GM23248 (cell line): ENCODE measurements around the gene TFIP11. TPM values are rescaled to one million over a fixed set of nuclear protein-coding genes. Genes with fewer than 3 reads are reported as not detected.

Experiments
- DNase-seq: peaks from one replicate; pipeline ENCODE4 v3.0.0-alpha.2; 2015
- H2AFZ ChIP-seq: fragments of 200-600 bp; sonication (generic); 2 replicates; pipeline ENCODE4 v1.6.1; 2016; ENCODE audit warnings: antibody characterized with exemption
- H3F3A ChIP-seq: fragments of 200-600 bp; sonication (generic); 2 replicates; pipeline ENCODE4 v1.6.1; 2016; ENCODE audit warnings: mild to moderate bottlenecking, antibody characterized with exemption, mixed run types; ENCODE audit not compliant: insufficient read depth
- H3K27ac ChIP-seq: fragments of 200-600 bp; sonication (generic); 2 replicates; pipeline ENCODE4 v1.5.1; 2016; ENCODE audit warnings: mild to moderate bottlenecking
- H3K27me3 ChIP-seq: fragments of 200-600 bp; sonication (generic); replicated peaks from 2 replicates; pipeline ENCODE4 v1.6.1; 2016; ENCODE audit warnings: mild to moderate bottlenecking; ENCODE audit not compliant: insufficient read depth
- H3K36me3 ChIP-seq: fragments of 200-600 bp; sonication (generic); 2 replicates; pipeline ENCODE4 v1.6.1; 2016; ENCODE audit warnings: low read depth, mild to moderate bottlenecking
- H3K4me1 ChIP-seq: fragments of 200-600 bp; sonication (generic); 2 replicates; pipeline ENCODE4 v1.6.1; 2016; ENCODE audit warnings: mild to moderate bottlenecking; ENCODE audit not compliant: insufficient read depth
- H3K4me2 ChIP-seq: fragments of 200-600 bp; sonication (generic); one replicate; pipeline ENCODE4 v1.6.1; 2016; ENCODE audit warnings: mild to moderate bottlenecking; ENCODE audit not compliant: unreplicated experiment
- H3K4me3 ChIP-seq: fragments of 200-600 bp; sonication (generic); 2 replicates; pipeline ENCODE4 v1.5.1; 2016; ENCODE audit warnings: mild to moderate bottlenecking
- H3K79me2 ChIP-seq: fragments of 200-600 bp; sonication (generic); 2 replicates; pipeline ENCODE4 v1.6.1; 2016; ENCODE audit warnings: mild to moderate bottlenecking; ENCODE audit not compliant: insufficient read depth
- H3K9ac ChIP-seq: fragments of 200-600 bp; sonication (generic); 2 replicates; pipeline ENCODE4 v1.6.1; 2016; ENCODE audit warnings: mild to moderate bottlenecking
- H3K9me2 ChIP-seq: fragments of 200-600 bp; sonication (generic); 2 replicates; pipeline ENCODE4 v1.6.1; 2016; ENCODE audit warnings: mixed run types, mild to moderate bottlenecking, moderate library complexity; ENCODE audit not compliant: insufficient read depth
- H3K9me3 ChIP-seq: fragments of 200-600 bp; sonication (generic); one replicate; pipeline ENCODE4 v1.6.1; 2017; ENCODE audit warnings: low read depth
- H4K20me1 ChIP-seq: fragments of 200-600 bp; sonication (generic); 2 replicates; pipeline ENCODE4 v1.6.0; 2016; ENCODE audit not compliant: insufficient read depth
- EZH2 ChIP-seq: fragments of 200-600 bp; sonication (generic); IDR thresholded peaks from 2 replicates; pipeline ENCODE4 v1.6.1; 2018; ENCODE audit warnings: antibody characterized with exemption, mild to moderate bottlenecking; ENCODE audit not compliant: insufficient read depth, poor library complexity, severe bottlenecking
- EZH2phosphoT487 ChIP-seq: fragments of 200-600 bp; sonication (generic); IDR thresholded peaks from 2 replicates; pipeline ENCODE4 v1.6.1; 2018; ENCODE audit warnings: antibody characterized with exemption, moderate library complexity, mild to moderate bottlenecking, low read depth; ENCODE audit not compliant: insufficient read depth
- WGBS, 2 experiments: methylation state at CpG; one replicate each; pipeline ENCODE4 v1.1.6; 2015 to 2017; ENCODE audit warnings: low lambda C conversion rate in 2 of 2, low coverage in 1 of 2; ENCODE audit errors: missing lambda C conversion rate in 2 of 2; 5-methylcytosine and 5-hydroxymethylcytosine counted together
- in situ Hi-C: fragments of 300-500 bp; cut with MboI; formaldehyde crosslinking; loops from 2 replicates; pipeline ENCODE4 v1.15.0; 2020
- polyA plus RNA-seq: library from polyadenylated mRNA; unstranded; fragments of >200 nt; fragmentation: Nextera tagmentation; extraction: Ambion mirVana; gene quantifications from 2 replicates; pipeline ENCODE4 v1.2.1, GENCODE V29; 2016
- total RNA-seq: library from RNA; depleted of rRNA; stranded (reverse); fragments of >200 nt; shearing (Covaris generic); gene quantifications from 2 replicates; pipeline ENCODE4 v1.2.3, GENCODE V29; 2014

The TFIP11 gene
- total and polyA plus RNA-seq, 2 experiments from 2014 or later: 23.1 to 41.9 TPM

DNA sequence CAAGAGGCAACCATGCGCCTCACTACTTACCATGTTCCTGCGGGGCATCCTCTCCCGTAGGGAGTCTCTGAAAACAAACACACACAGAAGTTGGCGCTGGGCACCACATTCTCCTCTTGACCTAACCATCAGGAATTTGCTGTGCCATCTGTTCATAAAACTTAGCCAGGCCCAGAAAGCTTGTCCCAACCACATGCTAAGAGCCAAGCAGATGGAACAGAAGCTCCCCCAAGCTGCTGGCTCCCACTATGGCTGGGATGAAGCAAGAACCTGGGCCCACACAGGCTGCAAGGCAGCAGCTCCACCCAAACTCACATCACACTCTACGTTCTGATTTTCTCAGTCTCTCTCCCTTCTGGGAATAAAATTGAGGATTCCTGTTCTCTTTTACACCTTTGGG is 46.1 kb downstream of the TFIP11 start:
- H3K9me3 ChIP-seq: no peaks in the 10 kb centered on the region
- H3F3A ChIP-seq: peaks cover 11% of the 10 kb centered on the region
- H3K9ac ChIP-seq: no peak overlapping the region
- no peak overlapping the region for H2AFZ ChIP-seq
- no peak overlapping the region for H3K4me3 ChIP-seq
- peaks cover 9% of the 10 kb centered on the region for H3K4me1 ChIP-seq
- WGBS, 2 experiments: 71 to 81% methylated on average over 5 of the region's 5 CpGs
- no peak overlapping the region for H3K4me2 ChIP-seq
- no peak overlapping the region for H3K27ac ChIP-seq
- in situ Hi-C loops: no loop called here
- no peaks in the 10 kb centered on the region for H3K9me2 ChIP-seq
- no peaks in the 10 kb centered on the region for H3K27me3 ChIP-seq
- H4K20me1 ChIP-seq: no peaks in the 10 kb centered on the region
- TF ChIP-seq EZH2phosphoT487 (no peak), EZH2 (no peak)
- DNase-seq: peak; percentile 29
- H3K79me2 ChIP-seq: no peaks in the 10 kb centered on the region
- peaks cover 17% of the 10 kb centered on the region for H3K36me3 ChIP-seq

GRCh38 chr22:26464312-26464711 is 48.0 kb downstream of the TFIP11 start:
- H3K9ac ChIP-seq: no peak overlapping the region
- no peaks in the 10 kb centered on the region for H3K4me1 ChIP-seq
- in situ Hi-C loops: no loop called here
- H3K79me2 ChIP-seq: peaks cover 14% of the 10 kb centered on the region; the same call in 1 of the 2 replicates
- TF ChIP-seq EZH2 (no peak), EZH2phosphoT487 (no peak)
- H3K27me3 ChIP-seq: no peaks in the 10 kb centered on the region
- H3F3A ChIP-seq: no peaks in the 10 kb centered on the region
- peak; percentile 34 for DNase-seq
- no peak overlapping the region for H3K4me3 ChIP-seq
- peaks cover 24% of the 10 kb centered on the region for H3K36me3 ChIP-seq
- H2AFZ ChIP-seq: no peak overlapping the region
- no peaks in the 10 kb centered on the region for H4K20me1 ChIP-seq
- H3K9me2 ChIP-seq: no peaks in the 10 kb centered on the region
- H3K4me2 ChIP-seq: no peak overlapping the region
- no peak overlapping the region for H3K27ac ChIP-seq
- 55 to 69% methylated on average over 5 to 7 of the region's 7 CpGs for WGBS, 2 experiments
- H3K9me3 ChIP-seq: no peaks in the 10 kb centered on the region

DNA sequence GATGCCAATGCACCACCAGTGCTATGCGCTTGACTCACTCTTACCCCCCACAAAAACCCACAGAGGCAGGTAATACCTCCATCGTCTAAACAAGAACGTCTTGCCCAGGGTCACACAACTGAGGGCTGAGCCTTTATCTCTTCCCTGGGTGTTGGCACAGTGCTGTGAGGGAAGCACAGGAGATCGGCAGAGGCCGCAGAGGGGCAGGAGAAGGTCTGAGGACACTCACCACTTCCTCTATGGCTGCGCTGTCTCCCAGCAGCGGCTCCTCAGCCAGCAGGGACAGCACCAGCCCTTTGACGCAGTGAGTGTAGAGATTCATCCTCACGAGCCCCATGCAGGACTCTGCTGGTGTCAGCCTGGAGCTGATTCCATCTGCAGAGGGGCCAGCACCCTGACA is 48.6 kb downstream of the TFIP11 start:
- no peaks in the 10 kb centered on the region for H4K20me1 ChIP-seq
- H2AFZ ChIP-seq: no peak overlapping the region
- no peaks in the 10 kb centered on the region for H3F3A ChIP-seq
- H3K27ac ChIP-seq: no peak overlapping the region
- DNase-seq: no peak
- H3K9ac ChIP-seq: no peak overlapping the region
- 86 to 87% methylated on average over 9 of the region's 9 CpGs for WGBS, 2 experiments
- no peak overlapping the region for H3K4me3 ChIP-seq
- no peak overlapping the region for H3K4me2 ChIP-seq
- in situ Hi-C loops: no loop called here
- H3K79me2 ChIP-seq: peaks cover 14% of the 10 kb centered on the region; the same call in 1 of the 2 replicates
- H3K9me3 ChIP-seq: no peaks in the 10 kb centered on the region
- no peak for TF ChIP-seq EZH2phosphoT487
- no peak for TF ChIP-seq EZH2
- H3K9me2 ChIP-seq: no peaks in the 10 kb centered on the region
- no peaks in the 10 kb centered on the region for H3K27me3 ChIP-seq
- peaks cover 28% of the 10 kb centered on the region for H3K36me3 ChIP-seq
- no peaks in the 10 kb centered on the region for H3K4me1 ChIP-seq

DNA sequence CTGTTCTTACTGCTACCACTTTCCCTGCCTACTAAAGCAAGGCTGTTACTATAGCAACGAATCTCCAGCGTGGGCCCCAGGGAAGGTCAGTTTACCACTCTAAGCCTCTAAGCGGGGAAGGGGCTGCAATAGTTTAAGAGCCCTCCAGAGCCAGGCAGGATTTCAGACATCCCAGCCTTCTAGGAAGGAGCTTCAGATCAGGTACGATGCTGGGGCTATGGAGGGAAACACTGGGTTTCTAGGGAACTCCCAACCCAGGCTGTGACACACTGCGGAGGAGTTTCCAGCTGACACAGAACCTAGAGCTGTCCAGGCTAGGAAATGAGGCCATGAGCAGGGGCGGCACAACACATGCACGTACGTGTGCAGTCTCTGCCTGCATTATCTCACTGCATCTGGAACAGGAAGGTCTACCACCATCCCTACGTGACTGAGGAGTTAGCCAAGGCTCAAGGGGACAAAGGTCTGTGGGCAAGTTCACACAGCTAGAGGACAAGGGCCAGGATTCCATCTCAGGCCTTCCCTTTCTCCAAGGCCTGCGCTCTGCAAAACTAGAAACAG is 49.1 kb downstream of the TFIP11 start:
- Histone ChIP-seq H3K9me3 (no peaks in the 10 kb centered on the region), H3K9ac (no peak overlapping the region), H3K27ac (no peak overlapping the region), H4K20me1 (no peaks in the 10 kb centered on the region), H3K79me2 (peaks cover 14% of the 10 kb centered on the region; the same call in 1 of the 2 replicates), H3K9me2 (no peaks in the 10 kb centered on the region), H3K4me3 (no peak overlapping the region), H3K4me1 (no peaks in the 10 kb centered on the region), H3K36me3 (peaks cover 26% of the 10 kb centered on the region), H3K4me2 (no peak overlapping the region), H3K27me3 (no peaks in the 10 kb centered on the region), H3F3A (no peaks in the 10 kb centered on the region), H2AFZ (no peak overlapping the region)
- no peak for DNase-seq
- TF ChIP-seq EZH2phosphoT487 (no peak), EZH2 (no peak)
- WGBS, 2 experiments: 84 to 85% methylated on average over 10 of the region's 10 CpGs
- in situ Hi-C loops: no loop called here

DNA sequence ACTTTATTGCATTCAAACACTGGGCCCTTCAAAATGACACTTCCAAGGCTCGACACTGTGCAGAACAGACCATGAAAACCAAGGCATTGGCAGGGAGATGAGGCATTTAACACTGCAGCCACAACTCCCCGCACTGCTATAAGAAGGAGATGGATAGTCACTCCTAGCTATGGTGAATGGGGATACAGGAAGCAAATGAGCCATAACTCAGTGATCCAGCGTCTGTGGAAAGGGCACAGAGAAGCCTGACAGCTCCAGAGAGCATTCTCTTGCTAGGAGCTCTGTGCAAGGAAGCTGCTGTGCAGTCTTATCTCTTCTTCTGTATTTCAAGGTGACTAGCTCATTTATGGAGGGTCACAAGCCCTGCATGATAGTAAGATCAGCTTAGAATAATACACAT is 49.6 kb downstream of the TFIP11 start:
- Histone ChIP-seq H3K4me2 (no peak overlapping the region), H3K27me3 (no peaks in the 10 kb centered on the region), H3K4me1 (no peaks in the 10 kb centered on the region), H3K36me3 (peaks cover 22% of the 10 kb centered on the region), H3K4me3 (no peak overlapping the region), H3K27ac (no peak overlapping the region), H3K9me3 (no peaks in the 10 kb centered on the region), H3K79me2 (peaks cover 14% of the 10 kb centered on the region; the same call in 1 of the 2 replicates), H3F3A (no peaks in the 10 kb centered on the region), H4K20me1 (no peaks in the 10 kb centered on the region), H2AFZ (no peak overlapping the region), H3K9ac (no peak overlapping the region), H3K9me2 (no peaks in the 10 kb centered on the region)
- 92 to 96% methylated on average over 3 of the region's 3 CpGs for WGBS, 2 experiments
- in situ Hi-C loops: no loop called here
- DNase-seq: no peak
- TF ChIP-seq EZH2phosphoT487: no peak
- no peak for TF ChIP-seq EZH2
